CD4-positive, alpha-beta T cell treated with Interleukin-15 for 1 hour (primary cell): Measurements from ENCODE around the gene APOLD1.
"Not testable (repeated sequence)": the region's sequence is repeated elsewhere in the genome, so short reads cannot be mapped to it uniquely, and the experiment has no call there.

ENCODE experiments used
- DNase-seq: peaks from one replicate; pipeline ENCODE4 v3.0.0-alpha.2; 2020

APOLD1 gene

DNA sequence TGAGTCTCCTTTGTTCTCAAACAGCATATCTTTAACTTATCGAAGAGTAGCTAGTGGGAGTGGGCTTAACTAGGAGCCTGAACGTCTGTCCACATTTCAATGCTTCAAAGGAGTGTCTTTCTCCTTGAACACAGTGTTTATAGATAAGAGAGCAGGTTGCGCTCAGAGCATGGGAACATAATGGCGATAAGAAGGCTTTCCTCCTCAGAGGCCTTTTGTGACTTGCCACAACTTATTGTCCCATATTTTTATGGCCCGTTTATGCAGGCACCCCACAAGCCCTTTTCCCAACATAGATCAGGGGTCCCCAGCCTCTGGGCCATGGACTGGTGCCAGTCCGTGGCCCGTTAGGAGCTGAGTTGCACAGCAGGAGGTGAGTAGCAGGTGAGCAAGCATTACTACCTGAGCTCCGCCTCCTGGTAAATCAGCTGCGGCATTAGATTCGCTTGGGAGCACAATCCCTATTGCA lies 25.1 kb downstream of the APOLD1 start:
- DNase-seq: no peak

DNA sequence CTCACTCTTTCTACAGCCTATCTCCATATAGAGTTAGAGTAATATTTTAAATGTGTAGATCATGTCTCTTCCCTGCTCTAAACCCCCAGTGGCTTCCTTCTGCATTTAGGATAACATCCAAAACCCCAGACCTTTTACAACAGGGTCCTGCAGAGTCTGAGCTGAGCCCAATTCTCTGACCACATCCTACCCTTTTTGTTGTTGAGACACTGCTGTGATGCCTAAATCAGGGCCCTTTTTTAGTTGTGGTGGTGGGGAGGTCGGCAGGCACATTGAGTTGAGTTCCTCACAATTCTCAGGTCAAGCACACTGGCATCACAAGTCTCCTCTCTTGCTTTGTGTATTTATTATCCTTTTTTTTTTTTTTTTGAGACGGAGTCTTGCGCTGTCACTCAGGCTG lies 25.9 kb downstream of the APOLD1 start:
- no peak for DNase-seq

DNA sequence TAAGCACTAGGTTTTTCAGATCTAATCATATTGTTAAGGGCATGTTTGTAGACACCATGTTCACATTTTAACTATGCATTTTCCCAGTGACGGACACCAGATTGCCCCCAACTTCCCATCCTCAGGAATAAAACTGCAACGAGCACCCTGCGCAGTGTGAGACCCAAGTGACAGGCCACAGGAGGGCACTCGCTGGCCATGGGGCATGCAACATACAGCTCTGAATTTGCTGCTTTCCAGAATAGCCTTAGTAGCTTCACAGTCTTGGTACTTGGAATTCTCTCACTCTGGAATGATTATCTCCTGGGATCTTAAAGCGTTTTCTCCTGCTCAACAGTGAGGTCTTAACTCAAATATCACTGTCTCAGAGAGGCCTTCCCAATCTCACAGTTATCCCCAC lies 26.7 kb downstream of the APOLD1 start:
- DNase-seq: no peak

DNA sequence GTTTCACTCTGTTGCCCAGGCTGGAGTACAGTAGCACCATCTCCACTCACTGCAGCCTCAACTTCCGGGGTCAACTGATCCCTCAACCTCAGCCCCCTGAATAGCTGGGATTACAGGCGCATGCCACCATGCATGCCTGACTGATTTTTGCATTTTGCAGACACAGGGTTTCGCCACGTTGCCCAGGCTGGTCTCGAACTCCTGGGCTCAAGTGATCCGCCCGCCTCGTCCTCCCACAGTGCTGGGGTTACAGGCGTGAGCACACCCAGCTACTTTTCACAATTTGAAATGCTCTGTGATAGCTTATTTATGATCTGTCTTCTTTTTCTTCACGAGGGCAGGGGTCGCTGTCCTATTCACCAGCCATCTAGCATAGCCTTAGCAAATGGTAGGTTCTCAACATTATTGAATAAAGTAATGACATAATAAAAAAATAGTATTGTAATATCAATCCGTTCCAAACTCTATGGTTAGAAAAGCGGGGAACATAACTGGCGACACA lies 27.2 kb downstream of the APOLD1 start:
- DNase-seq: no peak

DNA sequence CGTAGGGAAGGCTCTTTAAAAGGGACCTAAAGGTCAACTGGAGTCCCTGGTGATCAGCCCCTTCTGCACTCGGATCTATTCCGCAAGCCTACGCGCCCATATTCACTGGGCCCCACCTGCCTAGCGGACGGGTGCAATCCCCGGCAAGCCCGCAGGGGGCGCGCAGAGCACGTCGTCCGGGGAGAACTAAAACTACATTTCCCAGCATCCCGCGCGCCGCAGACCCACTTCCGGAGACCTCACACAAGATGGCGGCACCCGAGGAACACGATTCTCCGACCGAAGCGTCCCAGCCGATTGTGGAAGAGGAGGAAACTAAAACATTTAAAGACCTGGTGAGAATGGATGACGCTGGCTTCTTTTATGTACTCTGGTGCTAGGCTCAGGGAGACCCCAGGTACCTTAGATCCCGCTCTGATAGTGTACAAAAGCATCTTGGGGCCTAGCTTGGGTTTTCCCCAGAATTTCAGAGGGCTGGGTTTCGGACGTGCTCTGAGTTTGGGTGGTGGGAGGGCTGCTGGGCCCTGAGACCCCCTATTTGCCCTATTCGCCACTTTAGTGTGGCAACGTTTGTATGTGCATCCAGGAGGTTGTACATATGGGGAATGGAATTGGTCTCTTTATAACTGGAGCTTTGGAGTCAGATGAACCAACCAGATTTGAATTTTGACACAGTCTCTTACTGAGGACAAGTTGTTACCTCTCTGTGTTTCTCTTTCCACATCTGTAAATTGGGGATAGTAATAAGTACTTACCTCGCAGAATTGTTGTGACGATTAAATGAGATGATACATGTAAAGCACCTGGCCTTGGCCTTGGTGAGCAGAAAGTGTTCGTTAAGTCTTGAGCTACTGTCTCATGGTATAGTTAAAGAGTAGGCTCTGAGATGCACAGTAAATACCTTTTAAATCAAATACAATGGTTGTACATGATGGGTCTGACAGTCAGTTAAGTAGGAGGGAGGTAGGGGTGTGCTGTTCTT lies 28.0 kb downstream of the APOLD1 start, which contains the start of gene DDX47:
TSS of gene DDX47 (plus strand) at position 227 of the 982 bp plus-strand sequence. CDS start at position 249, 22 bp downstream.
- peak; percentile 93 for DNase-seq

DNA sequence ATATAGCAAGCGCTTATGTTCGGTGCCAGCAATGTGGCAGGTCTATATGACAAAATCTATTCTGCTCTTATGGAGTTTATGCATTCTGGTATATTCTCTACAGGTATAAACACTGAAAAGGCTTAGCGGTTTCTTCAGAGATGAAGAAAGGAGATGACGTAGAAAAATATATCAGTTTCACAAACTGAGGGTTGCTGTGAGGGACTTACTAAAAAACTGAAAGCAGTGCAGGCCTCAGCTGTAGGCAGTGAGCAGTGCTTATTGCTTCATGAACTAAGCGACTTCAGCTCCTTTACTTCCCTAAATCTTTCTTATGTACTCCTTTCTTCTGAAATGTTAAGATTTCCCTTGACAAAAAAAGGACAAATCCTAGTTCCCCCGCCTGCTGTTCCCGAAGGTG lies 32.2 kb downstream of the APOLD1 start:
- no peak for DNase-seq

DNA sequence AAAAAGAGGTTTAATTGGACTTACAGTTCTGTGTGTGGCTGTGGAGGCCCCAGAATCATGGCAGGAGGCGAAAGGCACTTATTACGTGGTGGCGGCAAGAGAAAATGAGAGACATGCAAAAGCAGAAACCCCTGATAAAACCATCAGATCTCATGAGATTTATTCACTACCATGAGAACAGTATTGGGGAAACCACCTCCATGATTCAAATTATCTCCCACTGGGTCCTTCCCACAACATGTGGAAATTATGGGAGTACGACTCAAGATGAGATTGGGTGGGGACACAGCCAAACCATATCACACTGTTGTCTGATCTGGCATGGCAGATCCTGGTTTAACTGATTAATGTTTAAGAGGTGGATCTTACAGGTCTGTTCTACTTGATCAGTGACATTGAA lies 33.2 kb downstream of the APOLD1 start:
- no peak for DNase-seq

DNA sequence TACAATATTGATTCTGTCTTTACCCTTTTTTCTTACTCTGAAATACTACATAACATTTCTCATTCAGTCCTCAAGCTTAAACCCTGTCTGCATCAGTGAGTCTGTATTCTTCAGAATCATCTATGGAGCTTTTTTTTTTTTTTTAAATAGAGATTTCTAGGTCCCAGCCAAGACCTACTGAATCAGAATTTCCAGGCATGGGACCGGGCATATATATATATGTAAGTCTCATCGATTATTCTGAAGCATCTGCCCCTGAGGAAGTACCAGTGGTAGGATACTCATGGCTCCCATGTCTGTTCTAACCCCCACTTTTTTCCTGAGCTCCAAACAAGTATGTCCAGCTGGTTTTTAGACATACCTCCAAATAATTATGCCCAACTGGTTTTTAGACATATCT lies 33.8 kb downstream of the APOLD1 start:
- DNase-seq: no peak

DNA sequence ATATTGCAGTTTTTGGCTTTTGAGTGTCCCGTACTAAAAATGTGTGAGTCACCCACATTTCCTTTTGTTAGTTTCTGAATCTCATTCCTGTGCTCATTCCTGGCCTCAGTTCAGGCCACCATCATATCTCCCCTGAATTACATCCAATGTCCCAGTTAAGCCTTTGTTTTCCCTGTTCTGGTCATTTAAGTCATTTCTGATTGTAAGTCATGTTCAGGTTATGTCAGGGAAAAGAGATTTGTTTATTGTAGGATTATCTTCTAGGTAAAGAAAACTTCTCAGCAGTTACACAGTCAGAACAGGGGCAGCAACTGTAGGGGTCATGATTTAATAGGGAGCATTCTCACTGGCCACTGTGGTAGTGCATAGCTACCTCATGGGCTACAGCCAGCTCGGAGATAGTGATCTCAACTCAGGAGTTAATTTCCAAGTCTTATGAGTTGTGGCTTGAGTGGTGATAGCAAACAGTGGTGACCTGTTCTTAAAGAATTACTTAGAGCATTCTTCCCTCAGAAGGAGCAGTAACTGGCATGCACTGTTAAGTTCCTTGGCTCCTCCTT lies 34.4 kb downstream of the APOLD1 start:
- DNase-seq: no peak

DNA sequence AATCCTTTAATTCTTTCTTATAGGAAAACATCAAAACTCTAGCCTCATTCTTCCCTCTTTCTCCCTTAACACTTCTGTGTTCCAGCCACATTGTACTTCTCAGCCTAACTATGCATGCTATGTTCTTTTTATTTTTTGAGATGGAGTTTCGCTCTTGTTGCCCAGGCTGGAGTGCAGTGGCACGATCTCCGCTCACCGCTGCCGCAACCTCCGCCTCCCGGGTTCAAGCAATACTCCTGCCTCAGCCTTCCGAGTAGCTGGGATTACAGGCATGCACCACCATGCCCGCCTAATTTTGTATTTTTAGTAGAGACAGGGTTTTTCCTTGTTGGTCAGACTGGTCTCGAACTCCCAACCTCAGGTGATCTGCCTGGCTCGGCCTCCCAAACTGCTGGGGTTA lies 34.9 kb downstream of the APOLD1 start:
- DNase-seq: not testable (repeated sequence)

DNA sequence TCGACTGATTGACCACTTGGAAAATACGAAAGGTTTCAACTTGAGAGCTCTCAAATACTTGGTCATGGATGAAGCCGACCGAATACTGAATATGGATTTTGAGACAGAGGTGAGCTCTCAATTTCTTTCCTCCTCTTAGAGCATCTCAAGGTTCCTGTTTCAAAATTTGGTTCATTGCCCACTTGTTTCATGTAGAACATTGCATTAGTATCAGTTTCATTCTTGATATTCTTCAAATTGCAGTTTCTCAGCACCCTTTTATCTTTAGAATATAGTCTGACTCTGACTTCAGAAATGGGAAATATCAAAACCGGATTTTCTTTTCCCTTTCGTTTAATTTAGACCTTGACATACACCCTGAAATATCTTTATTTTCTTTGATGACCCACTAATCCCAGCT lies 36.5 kb downstream of the APOLD1 start:
- DNase-seq: no peak

DNA sequence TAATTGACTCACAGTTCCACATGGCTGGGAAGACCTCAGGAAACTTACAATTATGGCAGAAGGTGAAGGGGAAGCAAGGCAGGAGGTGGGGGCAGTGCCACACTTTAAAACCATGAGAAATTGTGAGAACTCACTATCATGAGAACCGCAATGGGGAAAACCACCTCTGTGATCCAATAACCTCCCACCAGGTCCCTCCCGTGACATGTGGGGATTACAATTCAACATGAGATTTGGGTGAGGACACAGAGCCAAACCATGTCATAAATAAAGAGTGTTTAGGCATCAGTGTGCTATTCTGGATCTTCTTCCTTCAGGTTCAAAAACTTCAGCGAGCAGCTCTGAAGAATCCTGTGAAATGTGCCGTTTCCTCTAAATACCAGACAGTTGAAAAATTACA lies 37.4 kb downstream of the APOLD1 start:
- no peak for DNase-seq

DNA sequence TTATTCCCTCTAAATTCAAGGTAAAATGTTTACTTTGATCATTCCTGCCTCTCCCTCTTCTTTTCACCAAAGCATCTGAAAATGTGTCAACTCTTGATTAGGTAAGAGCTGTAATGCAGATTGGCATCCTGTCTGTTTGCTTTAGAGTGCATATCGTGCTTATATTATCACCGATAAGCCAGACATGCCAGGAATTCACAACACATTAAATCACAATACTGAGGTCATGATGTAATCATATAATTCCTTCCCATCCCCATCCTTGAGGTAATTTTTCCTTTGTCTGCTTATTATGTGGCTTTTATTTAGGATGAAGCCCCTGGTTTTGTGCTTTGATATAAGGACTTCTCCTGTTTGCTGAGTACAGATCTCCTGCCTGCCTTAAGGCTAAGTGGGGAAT lies 37.8 kb downstream of the APOLD1 start:
- DNase-seq: no peak

DNA sequence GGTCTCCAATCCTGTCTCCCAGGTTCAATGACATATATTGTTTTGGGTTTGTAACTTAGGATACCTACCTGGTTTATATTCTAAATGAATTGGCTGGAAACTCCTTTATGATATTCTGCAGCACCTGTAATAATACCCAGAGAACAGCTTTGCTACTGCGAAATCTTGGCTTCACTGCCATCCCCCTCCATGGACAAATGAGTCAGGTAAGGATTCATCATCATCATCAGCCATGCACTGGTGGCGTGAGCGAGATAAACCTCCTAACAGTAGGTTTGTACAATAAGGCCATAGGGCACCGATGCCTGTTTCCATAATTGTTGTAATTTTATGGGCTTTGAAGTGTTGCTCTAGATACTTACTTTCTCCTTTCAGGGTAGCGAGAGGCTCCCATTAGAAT lies 38.4 kb downstream of the APOLD1 start:
- DNase-seq: no peak

DNA sequence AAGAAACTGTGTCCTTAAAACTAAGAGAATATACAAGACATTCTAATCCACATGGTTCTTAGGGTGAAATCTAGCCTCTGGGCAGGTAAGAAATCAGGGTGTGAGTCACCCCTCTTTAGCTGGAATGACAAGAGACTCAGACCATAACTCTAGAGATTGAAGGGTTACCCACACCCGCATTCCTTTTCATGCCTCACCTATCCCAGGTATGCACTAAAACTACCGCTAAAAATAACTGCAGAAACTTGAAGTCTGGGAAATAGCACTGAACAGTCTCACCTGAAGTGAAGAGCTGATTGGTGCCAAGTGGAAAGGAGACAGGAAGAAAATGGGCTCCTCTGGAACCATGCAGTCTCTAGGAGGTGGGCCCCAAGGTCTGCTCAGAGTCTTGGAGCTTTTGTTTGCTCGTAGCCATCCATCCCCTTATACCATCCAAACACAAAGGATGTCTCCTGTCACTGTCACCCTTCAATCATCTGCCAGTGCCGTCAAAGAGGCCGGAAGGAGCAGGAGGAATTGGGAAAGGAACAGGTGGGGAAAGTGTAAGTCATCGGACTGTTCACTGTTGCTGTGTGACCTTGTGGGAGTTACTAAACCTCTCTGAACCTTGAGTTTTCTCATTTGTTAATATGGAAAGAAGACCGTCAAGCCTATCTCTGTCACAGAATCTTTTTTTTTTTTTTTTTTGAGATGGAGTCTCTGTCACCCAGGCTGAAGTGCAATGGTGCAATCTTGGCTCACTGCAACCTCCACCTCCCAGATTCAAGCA lies 50.1 kb downstream of the APOLD1 start:
- no peak for DNase-seq

DNA sequence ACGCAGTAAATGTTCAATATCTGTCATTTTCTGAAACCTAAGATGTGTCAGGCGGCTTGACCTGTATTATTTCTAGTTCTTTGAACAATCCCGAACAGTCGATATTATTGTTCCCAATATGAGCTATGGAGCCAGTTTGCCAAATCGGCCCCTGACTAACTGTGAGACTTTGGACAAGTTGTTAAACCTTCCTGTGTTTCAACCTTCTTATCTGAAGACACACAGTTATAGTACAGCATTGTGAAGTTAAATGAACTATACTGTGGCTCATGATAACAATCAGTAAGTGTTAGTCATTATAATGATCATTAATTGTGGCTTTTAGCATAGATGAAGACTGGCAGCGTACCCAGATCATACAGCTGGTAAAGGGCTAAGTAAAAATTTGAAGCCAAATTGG lies 51.1 kb downstream of the APOLD1 start:
- no peak for DNase-seq

DNA sequence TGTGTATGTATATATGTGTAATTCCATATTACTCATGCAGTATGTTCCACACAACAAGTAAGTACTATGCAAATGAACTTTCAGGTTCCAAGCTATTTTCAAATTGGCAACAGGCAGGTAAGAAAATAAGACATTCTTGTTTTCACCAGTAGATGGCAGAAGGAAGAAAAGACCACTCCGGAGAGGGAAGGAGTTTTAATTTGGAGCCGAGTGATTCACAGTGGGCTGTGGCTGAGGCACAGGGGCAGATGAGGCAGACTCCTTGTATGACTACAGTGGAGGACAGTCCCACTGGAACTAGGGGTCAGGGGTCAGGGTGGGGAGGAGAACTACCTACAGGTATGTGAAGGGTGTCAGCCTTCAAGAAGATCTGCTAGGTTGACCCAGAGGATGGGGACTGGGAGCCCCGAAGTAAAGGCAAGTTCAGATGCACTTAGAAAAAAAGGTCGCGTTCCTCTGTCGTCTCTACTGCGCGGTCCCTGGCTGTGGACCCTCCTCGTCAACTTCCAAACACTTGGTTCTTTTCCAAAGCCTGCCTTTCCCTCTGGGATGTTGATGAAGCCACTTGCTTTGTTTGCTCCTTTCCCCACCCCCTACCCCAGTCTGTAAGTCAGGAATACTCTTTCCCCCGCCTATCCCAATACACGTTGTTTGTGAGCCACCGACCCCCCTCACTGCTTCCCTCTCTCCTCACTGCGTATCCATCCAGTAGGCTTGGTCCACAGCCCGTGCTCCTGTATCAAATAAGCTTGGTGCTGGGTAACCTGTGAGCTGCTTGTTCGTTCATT lies 51.8 kb downstream of the APOLD1 start:
- peak; percentile 27 for DNase-seq

DNA sequence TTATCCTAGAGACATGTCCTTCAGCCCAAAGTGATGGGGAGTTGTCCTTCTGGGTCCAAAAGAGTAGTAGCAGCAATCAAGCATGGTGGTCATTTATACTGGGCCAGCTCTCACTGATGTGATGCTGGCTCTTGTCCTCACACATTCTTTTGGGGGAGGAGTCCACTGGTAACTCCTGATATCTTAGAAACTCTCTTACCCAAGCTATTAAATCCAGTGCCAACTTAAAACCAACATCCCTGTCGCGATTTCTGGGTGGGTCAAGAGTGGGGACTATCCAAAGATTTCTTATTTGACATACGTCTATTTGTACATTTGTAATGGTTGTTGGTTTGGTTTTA lies 52.3 kb downstream of the APOLD1 start:
- no peak for DNase-seq

DNA sequence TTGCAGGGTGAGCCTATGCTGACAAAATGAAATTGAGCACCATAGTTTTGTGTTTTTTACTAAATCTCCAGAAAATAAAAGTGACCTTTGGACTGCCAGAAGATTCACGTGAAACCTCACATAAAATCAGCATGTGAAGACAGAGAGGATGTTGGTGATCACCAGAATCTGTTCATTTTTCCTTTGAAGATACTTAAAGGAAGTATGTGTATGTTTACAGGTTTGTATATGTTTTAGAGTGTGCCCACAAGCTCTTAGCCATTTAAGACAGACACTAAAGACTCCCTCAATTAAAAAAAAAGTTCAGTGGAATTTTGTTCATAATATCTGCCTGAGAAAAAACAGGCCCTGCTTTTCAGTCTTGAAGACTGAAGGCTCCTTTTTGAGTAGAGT lies 53.5 kb downstream of the APOLD1 start:
- no peak for DNase-seq

DNA sequence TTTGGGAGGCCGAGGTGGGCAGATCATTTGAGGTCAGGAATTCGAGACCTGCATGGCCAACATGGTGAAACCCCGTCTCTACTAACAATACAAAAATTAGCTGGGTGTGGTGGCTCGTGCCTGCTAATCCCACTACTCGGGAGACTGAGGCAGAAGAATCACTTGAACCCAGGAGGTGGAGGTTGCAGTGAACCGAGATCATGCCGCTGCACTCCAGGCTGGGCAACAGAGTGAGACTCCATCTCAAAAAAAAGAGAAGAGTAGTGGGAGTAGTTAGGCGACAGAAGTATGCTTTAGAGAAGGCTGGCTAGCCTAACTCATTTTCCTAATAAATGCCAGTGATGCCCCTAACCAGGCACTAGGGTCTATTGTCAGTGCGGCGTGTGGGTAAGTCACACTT lies 54.0 kb downstream of the APOLD1 start:
- DNase-seq: not testable (repeated sequence)

DNA sequence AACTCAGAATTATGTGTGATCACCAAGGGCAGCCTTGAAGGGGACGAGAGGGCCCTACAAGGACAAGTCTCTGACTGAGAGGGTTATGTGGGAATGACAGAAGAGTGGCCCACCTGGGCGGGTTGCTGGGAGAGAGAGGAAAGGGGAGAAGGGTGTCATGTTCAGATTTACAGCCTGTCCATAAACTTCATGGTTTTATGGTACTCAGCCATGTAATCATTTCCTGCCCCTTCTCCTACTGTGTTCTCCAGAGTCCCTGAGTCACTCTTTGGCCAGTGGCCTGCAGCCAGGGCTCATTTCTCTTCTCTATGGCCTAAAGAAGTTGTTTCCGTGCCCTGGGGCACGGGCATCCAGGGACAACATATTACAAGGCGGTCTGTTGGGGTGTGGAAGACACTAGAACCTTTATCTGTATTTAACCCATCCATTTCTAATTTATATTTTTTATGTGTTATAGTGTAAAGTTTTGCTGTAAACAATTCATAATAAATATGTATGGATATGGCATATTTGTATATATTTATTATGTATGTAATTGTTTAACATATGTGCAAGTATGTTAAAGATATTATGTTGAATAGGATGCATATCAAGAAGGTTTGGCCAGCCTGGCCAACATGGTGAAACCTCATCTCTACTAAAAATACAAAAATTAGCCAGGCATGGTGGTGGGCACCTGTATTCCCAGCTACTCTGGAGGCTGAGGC lies 54.6 kb downstream of the APOLD1 start:
- no peak for DNase-seq

DNA sequence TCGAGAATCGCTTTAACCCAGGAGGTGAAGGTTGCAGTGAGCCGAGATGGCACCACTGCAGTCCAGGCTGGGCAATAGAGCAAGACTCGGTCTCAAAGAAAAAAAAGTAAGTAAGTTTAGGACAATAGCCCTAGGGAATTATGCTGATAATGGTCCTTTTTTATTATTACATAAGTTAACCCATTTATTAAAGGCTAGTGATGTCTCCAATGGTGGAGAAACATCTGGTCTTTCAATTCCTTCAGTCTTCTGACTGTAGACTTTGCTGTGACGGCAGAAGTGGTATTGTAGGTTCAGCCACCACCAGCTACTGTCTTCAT lies 55.1 kb downstream of the APOLD1 start:
- DNase-seq: no peak
